Adrenal gland (tissue), 12 donors: ENCODE measurements around the gene DPEP2. TPM values are rescaled to one million over a fixed set of nuclear protein-coding genes. Genes with fewer than 3 reads are reported as not detected.

ENCODE experiments used
- DNase-seq, 7 donors: peaks; one replicate each; pipeline ENCODE4 v3.0.0-alpha.2; 2019 to 2020
- H3K27ac ChIP-seq, 5 donors: fragments of 200-600 bp; sonication (generic) in 4 of 5; 1 replicate in 3 of 5; 2 replicates in 2 of 5; pipeline versions ENCODE4 v1.5.1 to v1.8.0; 2016 to 2020; ENCODE audit warnings: mild to moderate bottlenecking in 1 of 5
- H3K27me3 ChIP-seq: fragments of 200-600 bp; 2 replicates; pipeline ENCODE4 v1.8.0; 2021
- H3K36me3 ChIP-seq, 2 donors: fragments of 200-600 bp; replicated peaks in 1 of 2; 1 replicate in 1 of 2; 2 replicates in 1 of 2; pipeline versions ENCODE4 v1.5.1 to v1.8.0; 2018 to 2022
- H3K4me1 ChIP-seq, 2 donors: fragments of 200-600 bp; replicated peaks in 1 of 2; 1 replicate in 1 of 2; 2 replicates in 1 of 2; pipeline versions ENCODE4 v1.5.1 to v1.8.0; 2018 to 2021
- H3K4me3 ChIP-seq, 4 donors: fragments of 200-600 bp; sonication (generic) in 3 of 4; one replicate each; pipeline ENCODE4 v1.5.1; 2016 to 2018
- H3K9me3 ChIP-seq, 3 donors: fragments of 200-600 bp; sonication (generic) in 1 of 3; replicated peaks in 1 of 3; 1 replicate in 2 of 3; 2 replicates in 1 of 3; pipeline versions ENCODE4 v1.5.1 to v1.8.0; 2016 to 2021
- POLR2A ChIP-seq, 2 donors: fragments of 450-650 bp; IDR thresholded peaks; one replicate each; pipeline ENCODE4 v1.6.1; 2017; ENCODE audit warnings: antibody characterized with exemption in 2 of 2, mild to moderate bottlenecking in 2 of 2, moderate library complexity in 1 of 2
- WGBS, 4 donors: extraction: QIAGEN DNeasy Blood & Tissue Kit in 2 of 4; methylation state at CpG; one replicate each; pipeline versions ENCODE4 v1.1.5 to v1.1.7; 2013 to 2017; 5-methylcytosine and 5-hydroxymethylcytosine counted together
- intact Hi-C, 2 donors: fragments of 100-400 bp; cut with DNase I; formaldehyde crosslinking; loops; one replicate each; pipeline versions ENCODE4 v1.14.1 to v1.15.0; 2022 to 2023
- polyA plus RNA-seq, 3 donors: library from polyadenylated mRNA; stranded (reverse); fragments of 200-250 nt in 2 of 3; fragments of 350-450 nt in 1 of 3; fragmentation: Illumina TruSeq in 1 of 3; extraction: RNeasy Lipid Tissue Mini Kit (QIAGEN cat#74804) in 1 of 3; gene quantifications; one replicate each; pipeline ENCODE4 v1.2.3, GENCODE V29; 2013 to 2014
- total RNA-seq, 9 donors: library from RNA; depleted of rRNA in 4 of 9; stranded (reverse); fragments of >200 nt in 4 of 9; fragments of 120-200 nt in 1 of 9; fragmentation: NEBNext Ultra II Directional in 1 of 9; extraction: Animal tissue kit (Norgen Biotek cat#: 25700) in 1 of 9; gene quantifications; one replicate each; pipeline versions ENCODE4 v1.1.0 to v1.2.4, GENCODE V29; 2013 to 2023
- TF ChIP-seq, protein P1 (sequence below), 6 experiments: fragments of 450-650 bp in 4 of 6; fragments of 200-600 bp in 2 of 6; sonication (generic) in 1 of 6; IDR thresholded peaks; 1 replicate in 5 of 6; 2 replicates in 1 of 6; pipeline versions ENCODE4 v1.5.1 to v1.8.0; 2016 to 2021; ENCODE audit warnings: antibody characterized with exemption in 6 of 6, mild to moderate bottlenecking in 2 of 6, moderate library complexity in 1 of 6
- donor health status: healthy with polysubstance abuse.
- donor health status: Bipolar disorder and iron deficiency.
- donor health status: DM: yes; HTN: yes; CAD: no.
- donor health status: DM: no; HTN: no; CAD: no.
- donor health status: DM: no; HTN: no; CAD: no.
- donor health status: DM: yes; HTN: yes; CAD: no.

DPEP2 gene
- total and polyA plus RNA-seq, 12 donors, result 0.27 to 8.4 (median 1.4) TPM

DNA sequence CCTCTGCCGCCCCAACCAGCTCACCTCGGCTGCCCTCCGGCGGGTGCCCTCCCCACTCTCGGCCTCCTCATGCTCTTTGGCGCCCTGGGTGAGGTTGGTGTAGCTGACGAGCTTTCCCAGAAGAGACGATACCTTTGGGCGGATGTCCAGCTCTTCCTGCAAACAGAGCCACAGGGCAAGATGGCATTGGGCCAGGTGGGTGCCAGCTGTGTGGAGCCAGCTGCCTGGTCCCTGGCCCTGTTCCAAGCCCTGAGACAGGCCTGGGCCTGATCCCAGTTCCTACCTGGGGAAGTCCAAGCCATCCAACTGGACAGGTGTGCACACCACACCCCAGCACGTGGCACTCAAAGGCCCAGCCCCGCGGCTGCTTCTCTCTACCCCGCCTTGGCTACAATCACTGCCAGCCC lies 37.7 kb downstream of the DPEP2 start:
- no peaks in the 10 kb centered on the region for H3K27me3 ChIP-seq
- H3K4me3 ChIP-seq, result no peak overlapping the region
- DNase-seq, result peak in 2 of 7 donors; percentile 70 to 92
- peaks cover 0 to 57% of the 10 kb centered on the region in 2 donors for H3K36me3 ChIP-seq
- H3K27ac ChIP-seq, result peak overlapping the region in 3 of 5 donors; percentile 2 to 84 (median 43)
- intact Hi-C loops, result no loop called here
- no peak for TF ChIP-seq POLR2A (IDR thresholded peaks at IDR 0.05)
- TF ChIP-seq, protein P1, sequence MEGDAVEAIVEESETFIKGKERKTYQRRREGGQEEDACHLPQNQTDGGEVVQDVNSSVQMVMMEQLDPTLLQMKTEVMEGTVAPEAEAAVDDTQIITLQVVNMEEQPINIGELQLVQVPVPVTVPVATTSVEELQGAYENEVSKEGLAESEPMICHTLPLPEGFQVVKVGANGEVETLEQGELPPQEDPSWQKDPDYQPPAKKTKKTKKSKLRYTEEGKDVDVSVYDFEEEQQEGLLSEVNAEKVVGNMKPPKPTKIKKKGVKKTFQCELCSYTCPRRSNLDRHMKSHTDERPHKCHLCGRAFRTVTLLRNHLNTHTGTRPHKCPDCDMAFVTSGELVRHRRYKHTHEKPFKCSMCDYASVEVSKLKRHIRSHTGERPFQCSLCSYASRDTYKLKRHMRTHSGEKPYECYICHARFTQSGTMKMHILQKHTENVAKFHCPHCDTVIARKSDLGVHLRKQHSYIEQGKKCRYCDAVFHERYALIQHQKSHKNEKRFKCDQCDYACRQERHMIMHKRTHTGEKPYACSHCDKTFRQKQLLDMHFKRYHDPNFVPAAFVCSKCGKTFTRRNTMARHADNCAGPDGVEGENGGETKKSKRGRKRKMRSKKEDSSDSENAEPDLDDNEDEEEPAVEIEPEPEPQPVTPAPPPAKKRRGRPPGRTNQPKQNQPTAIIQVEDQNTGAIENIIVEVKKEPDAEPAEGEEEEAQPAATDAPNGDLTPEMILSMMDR (IDR thresholded peaks at IDR 0.05), result no peak
- H3K4me1 ChIP-seq, result peaks cover 23 to 53% of the 10 kb centered on the region in 2 donors
- 67 to 88% (median 81%) methylated on average over 6 to 13 of the region's 13 CpGs for WGBS, 4 donors
- H3K9me3 ChIP-seq, result no peaks in the 10 kb centered on the region

DNA sequence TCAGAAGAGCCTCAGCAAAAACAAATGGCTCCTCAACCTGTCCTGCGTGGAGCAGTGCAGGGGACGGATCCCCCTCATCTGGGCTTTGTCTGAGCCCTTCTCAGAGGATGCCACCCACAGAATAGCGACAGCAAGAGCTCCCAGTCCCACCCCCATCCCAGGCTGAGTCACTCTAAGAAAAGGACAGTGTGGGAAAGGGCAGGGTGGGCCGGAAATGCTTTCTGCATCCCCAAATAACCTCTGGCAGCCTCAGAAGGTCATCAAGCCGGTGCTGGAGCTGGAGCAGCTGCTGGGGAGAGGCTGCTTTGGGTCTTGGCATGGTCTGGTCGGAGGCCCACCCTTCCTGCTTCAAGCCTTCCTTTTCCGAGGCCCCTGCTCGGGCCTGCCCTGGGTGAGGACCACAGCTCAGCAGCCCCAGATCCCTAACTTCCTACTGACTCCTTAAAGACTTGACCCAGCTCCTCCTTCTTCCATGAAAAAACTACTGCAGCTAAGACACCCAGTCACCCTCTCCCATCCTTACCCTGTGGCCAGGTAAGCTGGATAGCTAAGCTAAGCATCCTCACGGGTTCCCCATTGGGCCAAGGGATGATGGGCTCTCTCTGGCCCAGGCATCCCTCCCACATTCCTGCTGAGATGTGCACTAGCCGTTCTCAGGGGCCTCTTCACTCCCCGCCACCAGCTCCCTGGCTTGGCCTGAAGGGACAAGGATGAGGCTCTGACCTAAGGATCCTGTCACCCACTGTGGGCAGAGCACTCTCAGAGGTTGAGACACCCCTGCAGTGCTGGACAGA lies 39.6 kb downstream of the DPEP2 start:
- no peaks in the 10 kb centered on the region for H3K9me3 ChIP-seq
- 31 to 45% (median 36%) methylated on average over 5 to 11 of the region's 11 CpGs for WGBS, 4 donors
- intact Hi-C loops, result no loop called here
- TF ChIP-seq POLR2A (IDR thresholded peaks at IDR 0.05), result no peak
- TF ChIP-seq, protein P1 (IDR thresholded peaks at IDR 0.05), result no peak
- H3K4me1 ChIP-seq, result peaks cover 14 to 39% of the 10 kb centered on the region in 2 donors
- H3K27ac ChIP-seq, result peak overlapping the region in 4 of 5 donors; percentile 36 to 84 (median 42)
- H3K36me3 ChIP-seq, result peaks cover 0 to 74% of the 10 kb centered on the region in 2 donors
- DNase-seq, result peak in 6 of 7 donors; percentile 72 to 92 (median 84)
- no peak overlapping the region for H3K4me3 ChIP-seq
- no peaks in the 10 kb centered on the region for H3K27me3 ChIP-seq

DNA sequence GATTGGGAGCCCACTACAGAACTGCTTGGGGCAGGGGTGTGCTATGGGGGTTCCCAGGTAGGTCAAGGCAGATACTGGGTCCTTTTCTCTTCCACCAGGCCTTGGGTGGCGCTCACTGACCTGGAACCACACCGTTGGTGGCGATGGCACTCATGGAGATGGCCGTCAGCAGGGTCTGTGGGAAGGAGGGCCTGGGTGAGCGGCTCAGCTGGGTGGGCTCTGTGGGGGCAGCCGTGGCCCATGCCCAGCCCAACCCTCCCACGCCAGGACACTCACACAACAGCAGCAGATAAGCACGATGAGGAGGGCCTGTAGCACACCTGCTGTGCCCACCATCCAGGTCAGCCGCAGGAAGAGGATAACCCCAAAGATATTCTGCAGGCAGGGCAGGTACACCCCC lies 41.7 kb downstream of the DPEP2 start:
- Histone ChIP-seq H3K9me3 (no peaks in the 10 kb centered on the region), H3K4me1 (peaks cover 14 to 24% of the 10 kb centered on the region in 2 donors), H3K27ac (peak overlapping the region in 1 of 5 donors; percentile 84), H3K36me3 (peaks cover 0 to 87% of the 10 kb centered on the region in 2 donors), H3K4me3 (no peak overlapping the region), H3K27me3 (no peaks in the 10 kb centered on the region)
- DNase-seq, result no peak
- intact Hi-C loops, result no loop called here
- TF ChIP-seq, protein P1 (IDR thresholded peaks at IDR 0.05), result no peak
- TF ChIP-seq POLR2A (IDR thresholded peaks at IDR 0.05), result no peak
- 92 to 98% (median 96%) methylated on average over 5 to 9 of the region's 9 CpGs for WGBS, 4 donors

DNA sequence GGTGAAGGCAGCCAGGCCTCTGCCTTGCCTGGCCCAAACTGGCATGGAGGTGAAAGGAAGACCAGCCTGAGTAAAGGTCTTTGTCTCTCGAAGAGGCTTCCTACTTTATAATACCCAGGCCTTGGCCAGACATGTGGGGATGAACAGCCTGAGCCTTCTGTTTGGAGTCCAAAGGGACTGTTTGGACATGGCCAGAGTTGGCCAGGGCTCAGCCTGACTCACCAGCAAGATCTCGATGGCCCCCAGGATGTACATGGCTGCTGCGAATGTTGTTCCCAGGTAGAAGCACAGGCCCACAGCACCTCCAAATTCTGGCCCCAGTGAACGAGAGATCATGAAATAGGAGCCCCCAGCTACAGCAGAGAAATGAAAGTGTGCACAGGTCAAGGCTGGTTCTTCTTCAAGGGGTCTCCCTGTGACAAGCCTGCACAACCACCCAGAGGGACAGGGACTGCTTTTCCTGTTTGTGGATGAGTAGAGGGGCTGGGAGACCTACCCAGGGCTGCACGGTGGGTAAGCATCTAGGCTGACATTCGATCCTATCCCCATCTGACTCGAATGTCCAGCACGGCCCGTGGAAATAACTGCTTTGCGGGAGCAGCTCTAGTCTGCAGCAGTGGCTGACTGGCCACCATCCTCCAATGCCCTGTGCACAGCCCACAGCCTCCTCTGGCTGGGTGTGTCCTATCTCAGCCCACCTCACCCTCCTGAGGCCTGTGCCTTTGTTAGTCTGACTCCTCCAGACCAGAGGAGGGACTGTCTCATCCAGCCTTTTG lies 44.7 kb downstream of the DPEP2 start:
- Histone ChIP-seq H3K9me3 (no peaks in the 10 kb centered on the region), H3K4me1 (peaks cover 16 to 19% of the 10 kb centered on the region in 2 donors), H3K27ac (no peak overlapping the region), H3K36me3 (peaks cover 0 to 88% of the 10 kb centered on the region in 2 donors), H3K4me3 (no peak overlapping the region), H3K27me3 (no peaks in the 10 kb centered on the region)
- TF ChIP-seq, protein P1 (IDR thresholded peaks at IDR 0.05), result no peak
- TF ChIP-seq POLR2A (IDR thresholded peaks at IDR 0.05), result no peak
- DNase-seq, result no peak
- intact Hi-C loops, result no loop called here
- 73 to 88% (median 86%) methylated on average over 4 to 10 of the region's 10 CpGs for WGBS, 4 donors
